SK-N-MC (cell line): Measurements from ENCODE around the gene GMDS.

Source experiments
- EZH2 ChIP-seq: fragments of 200-600 bp; sonication (generic); IDR thresholded peaks from one replicate; pipeline ENCODE4 v1.6.1; 2017; ENCODE audit warnings: antibody characterized with exemption
- POLR2AphosphoS5 ChIP-seq: IDR thresholded peaks from 2 replicates; pipeline ENCODE4 v1.6.1; 2012; ENCODE audit warnings: mild to moderate bottlenecking, low read depth, low read length, borderline replicate concordance

DNA sequence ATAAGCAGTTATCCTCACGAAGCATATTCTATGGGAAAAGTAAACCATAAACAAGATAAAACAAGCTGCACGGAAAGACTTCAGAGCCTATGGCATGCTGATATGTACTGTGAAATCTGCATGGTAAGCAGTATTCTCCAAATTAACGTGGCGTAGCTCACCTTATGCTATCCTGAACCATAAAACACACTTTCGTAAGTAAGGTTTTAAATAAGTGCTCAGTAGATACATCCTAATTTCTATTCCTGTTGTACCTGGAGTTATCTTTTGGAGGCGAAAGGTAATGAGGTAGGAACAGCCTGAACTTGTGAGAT lies 208.7 kb downstream of the GMDS start:
- TF ChIP-seq EZH2, result no peak
- TF ChIP-seq POLR2AphosphoS5, result no peak; the same call in 1 of the 2 replicates
